ENCODE results near the gene PARD3.
"Not testable (repeated sequence)": the region's sequence is repeated elsewhere in the genome, so short reads cannot be mapped to it uniquely, and the experiment has no call there.

PARD3 gene

GRCh38 chr10:34359435-34359813 lies 455.7 kb downstream of the PARD3 start:
- DNase-seq: no peak

GRCh38 chr10:34358729-34359434 lies 456.2 kb downstream of the PARD3 start:
- DNase-seq: no peak

GRCh38 chr10:34356463-34356862 lies 458.6 kb downstream of the PARD3 start:
- DNase-seq: no peak

DNA sequence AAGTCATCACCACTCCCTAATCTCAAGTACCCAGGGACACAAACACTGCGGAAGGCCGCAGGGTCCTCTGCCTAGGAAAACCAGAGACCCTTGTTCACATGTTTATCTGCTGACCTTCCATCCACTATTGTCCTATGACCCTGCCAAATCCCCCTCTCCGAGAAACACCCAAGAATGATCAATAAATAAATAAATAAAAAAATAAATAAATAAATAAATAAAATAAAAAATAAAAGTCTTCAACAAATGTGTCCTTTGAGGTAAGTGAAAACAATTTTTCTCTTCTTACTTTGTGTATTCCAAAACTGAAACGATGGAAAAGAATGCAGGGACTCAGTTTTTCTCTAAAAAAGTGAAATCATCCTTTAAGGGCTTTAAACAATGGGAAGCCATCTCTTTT lies 461.6 kb downstream of the PARD3 start:
- DNase-seq: not testable (repeated sequence)

DNA sequence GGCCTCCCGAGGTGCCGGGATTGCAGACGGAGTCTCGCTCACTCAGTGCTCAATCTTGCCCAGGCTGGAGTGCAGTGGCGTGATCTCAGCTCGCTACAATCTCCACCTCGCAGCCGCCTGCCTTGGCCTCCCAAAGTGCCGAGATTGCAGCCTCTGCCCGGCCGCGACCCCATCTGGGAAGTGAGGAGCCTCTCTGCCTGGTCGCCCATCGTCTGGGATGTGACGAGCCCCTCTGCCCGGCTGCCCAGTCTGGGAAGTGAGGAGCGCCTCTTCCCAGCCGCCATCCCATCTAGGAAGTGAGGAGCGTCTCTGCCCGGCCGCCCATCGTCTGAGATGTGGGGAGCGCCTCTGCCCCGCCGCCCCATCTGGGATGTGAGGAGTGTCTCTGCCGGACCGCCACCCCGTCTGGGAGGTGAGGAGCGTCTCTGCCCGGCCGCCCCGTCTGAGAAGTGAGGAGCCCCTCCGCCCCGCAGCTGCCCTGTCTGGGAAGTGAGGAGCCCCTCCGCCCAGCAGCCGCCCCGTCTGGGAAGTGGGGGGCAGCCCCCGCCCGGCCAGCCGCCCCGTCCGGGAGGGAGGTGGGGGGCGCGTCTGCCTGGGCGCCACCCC lies 462.4 kb downstream of the PARD3 start:
- not testable (repeated sequence) for DNase-seq

DNA sequence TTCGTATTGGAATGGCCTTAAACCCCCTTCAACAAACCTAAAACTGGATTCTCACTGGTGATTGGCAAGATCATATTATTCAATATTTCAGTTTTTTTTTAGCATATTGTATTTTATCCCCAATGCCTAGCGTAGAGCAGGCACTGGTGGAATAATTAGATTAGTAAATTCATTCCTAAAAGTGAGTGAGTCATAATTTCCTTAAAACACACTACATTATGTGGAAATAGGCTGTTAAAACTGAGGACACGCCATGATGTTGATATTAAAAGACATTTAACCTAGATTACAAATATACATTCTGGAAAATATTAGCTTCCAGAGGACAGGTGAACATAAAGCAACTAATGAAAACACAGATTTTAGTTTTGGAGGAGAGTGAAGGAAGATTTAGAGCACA lies 463.9 kb downstream of the PARD3 start:
- DNase-seq: no peak

DNA sequence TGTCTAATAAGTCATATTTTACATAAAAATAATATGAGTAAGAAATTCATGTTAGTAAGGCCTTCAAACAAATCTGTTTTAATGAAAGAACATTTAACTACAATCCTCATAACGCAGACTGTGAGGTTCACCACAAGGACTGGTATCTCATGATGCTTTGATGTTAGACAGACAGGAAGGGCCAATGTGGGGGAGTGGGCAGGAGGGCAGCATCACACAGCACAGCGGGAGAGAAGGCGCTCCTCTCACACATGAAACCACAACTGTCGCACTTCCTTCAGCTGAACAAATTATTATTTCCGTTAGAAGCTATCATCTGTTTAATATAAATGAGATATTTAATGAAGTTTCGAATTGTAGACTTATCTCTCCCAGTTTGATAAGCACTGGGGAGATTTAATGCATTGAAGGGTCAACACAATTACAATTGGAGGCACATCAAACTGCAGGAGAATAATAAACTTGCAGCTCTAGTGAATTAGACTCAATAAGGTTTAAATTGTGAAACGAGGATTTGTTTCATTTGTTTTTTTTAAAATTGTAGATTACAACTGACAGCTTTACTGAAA lies 466.1 kb downstream of the PARD3 start:
- no peak for DNase-seq

GRCh38 chr10:34348021-34348420 lies 467.1 kb downstream of the PARD3 start:
- DNase-seq: no peak

GRCh38 chr10:34347131-34347530 lies 468.0 kb downstream of the PARD3 start:
- no peak for DNase-seq

DNA sequence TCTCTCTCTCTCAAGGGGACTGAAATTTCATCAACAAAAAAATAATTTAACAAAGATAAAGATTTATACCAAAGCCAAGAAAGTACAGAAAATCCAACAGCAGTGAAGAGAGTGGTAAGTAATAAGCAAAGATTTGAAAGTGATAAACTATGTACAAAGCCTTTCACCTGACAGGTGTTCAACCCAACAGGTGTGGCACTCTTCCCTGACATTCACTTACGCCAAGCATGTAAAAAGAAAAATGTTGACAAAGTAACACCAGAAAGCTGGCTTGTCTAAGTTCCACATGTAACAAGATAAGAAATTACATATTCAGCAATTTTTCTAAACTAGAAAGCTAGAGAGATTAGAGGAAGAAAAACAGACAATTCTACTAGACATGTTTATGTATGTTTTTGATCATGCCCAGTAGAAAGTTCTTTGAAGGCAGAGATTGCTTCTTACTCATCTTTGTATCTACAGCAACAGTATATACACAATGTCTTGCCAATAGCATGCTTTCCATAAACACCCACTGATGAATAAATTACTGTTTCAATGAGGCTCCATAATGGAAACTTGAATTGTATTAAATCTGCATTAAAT lies 468.5 kb downstream of the PARD3 start:
- no peak for DNase-seq

GRCh38 chr10:34345383-34345782 lies 469.7 kb downstream of the PARD3 start:
- DNase-seq: no peak

DNA sequence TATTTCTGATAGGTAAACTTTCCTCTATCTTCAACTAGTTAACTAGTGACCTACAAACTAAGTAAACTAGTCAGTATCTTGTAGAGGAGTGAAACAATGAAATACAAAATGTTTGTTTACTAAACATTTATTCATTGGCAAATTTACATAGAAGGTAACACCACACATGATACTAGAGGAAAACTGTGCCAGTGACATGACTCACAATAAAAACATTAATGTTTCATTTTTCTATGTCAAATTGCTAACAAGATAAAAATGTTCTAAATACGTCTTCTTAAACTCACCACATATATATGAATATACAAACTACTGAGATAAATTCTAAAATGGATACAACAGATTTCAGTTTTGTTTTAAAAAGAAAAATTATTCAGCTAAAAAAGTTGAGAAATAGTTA lies 471.3 kb downstream of the PARD3 start:
- DNase-seq: no peak

DNA sequence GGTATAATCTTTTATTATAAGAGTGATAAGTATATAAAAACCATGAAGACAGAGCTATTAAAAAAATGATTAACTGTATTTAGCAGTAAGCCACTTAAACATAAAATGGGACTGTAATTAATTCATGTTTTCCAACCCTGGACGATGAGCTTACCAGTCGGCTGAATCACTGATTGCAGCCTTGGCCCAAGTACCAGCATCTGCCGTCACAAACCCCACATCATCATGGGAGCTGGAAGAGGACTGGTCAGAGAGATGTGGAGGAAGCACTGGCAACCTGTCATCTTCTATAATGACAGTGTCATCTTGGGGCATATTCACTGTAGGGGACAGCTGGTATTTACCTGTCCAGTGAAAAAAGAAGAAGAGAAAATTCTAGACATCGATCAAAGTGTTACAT lies 473.6 kb downstream of the PARD3 start:
- no peak for DNase-seq

- no peak for DNase-seq
Observed at GRCh38 chr10:34340934-34341333, 474.2 kb downstream of the PARD3 start.

GRCh38 chr10:34339816-34340553 lies 475.1 kb downstream of the PARD3 start:
- no peak for DNase-seq

DNA sequence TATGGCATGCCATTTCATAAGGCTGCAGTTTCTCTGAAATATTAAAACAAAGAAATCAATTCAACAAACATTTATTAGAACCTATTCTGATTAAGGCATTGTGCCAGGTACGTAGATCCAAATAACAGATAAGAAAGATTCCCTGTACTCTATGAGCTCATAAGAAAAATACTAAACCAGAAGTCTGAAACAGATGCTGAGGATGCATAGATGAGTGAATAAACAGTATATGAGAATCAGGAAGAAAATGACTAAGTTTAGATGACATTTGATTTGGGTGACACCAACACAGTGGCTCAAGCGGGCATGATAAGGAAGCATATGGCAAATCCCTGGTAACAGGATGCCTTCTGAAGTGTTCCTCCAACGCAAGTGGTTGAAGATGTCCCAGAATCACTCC lies 477.2 kb downstream of the PARD3 start:
- DNase-seq: no peak

DNA sequence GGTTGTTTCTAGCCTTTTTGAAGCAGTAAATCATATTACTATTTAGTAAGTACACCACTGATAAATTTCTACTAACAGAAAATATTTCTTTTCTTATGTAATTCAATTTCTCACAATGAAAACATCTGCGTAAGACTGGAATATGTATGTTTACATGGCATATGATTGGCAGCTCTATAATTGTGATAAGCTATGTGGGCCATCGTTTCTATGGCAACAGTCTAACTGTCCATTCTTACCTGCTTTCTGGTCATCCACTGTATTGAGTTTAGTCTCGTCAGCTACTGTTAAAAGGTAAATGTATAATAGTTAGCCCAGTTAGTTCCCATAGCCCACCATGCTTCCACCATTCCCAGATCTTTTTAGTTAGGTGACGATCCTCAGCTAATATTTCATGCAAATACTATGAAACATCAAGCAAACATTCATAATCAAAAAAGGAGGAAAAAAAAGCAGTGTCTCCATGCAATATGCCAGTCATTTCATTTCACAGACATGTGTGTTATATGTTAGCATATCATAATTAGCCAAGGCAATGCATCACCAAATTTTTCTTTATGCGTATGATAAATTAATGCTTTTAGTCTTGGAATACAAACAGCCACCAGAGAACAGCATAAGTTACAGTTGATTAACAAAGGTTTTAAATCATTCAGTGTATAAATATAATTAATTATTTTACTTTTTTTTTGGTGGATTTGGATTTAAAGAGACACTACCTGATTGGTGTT lies 479.0 kb downstream of the PARD3 start:
- DNase-seq: no peak

DNA sequence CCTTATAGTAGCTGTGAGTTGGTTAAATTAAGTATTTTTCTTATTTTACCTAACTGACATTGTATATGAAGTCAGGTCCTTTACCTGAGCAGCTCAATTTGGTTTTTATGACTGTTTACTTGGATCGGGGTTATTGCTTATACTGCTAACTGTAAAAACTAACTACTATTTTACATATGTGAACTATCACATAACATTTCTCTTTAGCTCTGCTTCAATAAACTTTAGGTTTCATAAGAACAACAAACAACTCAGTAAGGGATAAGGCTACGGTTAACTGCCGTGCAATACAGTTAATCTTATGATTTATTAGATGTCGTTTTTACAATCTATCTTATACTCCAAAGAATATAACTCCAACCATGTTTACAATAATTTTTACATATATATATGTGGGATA lies 480.2 kb downstream of the PARD3 start:
- no peak for DNase-seq

DNA sequence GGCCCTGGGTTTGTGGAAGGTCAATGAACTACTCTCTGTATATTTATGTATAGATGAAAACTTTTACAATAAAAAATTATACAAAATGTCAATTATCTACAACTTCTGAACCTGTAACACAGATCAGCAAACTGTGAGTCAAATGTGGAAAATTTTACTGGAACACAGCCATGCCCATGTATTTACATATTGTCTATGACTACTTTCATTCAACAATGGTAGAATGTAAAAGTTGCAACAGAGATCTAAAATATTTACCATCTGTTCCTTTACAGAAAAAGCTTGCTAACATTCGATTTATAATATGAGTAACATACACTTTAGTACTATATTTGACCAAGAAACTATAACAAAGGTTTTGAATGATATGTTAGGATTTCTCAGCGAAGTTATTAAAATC lies 481.6 kb downstream of the PARD3 start:
- no peak for DNase-seq

DNA sequence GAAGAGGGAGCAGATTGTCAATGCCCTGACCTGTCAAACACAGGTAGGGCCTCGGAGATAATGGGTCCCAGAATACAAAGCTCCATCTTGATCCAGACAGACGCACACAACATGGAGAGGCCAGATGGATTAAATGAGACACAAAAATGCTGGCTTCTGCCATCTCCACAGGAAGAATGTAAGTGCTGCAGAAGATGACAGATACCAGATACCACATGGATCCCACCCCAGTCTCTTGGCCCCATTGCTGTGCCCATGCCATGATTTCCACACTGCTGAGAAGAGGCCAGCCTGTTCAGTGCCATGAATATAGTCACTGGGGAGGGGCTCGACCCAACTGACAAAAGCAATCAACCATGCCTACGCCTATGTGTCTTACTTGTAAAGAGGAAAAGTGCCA lies 487.9 kb downstream of the PARD3 start:
- no peak for DNase-seq

GRCh38 chr10:34323192-34323591 lies 491.9 kb downstream of the PARD3 start:
- no peak for DNase-seq

DNA sequence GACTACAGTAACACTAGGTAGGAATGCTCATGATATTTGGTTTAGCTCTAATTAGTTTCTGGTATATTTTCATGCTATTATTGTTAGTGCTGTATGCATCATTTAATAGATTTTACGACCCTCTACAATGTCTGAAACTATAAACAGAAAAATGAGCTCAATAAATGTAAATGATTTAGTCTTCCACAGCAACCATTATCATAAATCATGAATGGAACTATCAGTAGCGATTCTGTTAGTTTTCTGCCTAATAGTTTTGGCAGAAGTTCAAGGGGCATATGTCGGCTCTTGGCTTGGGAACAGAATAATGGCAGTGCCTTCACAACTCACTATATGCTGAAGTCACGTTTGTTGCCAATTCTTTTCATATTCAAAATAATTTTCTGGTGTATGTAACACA lies 494.8 kb downstream of the PARD3 start:
- DNase-seq: peak; percentile 17
